MM.1S (cell line): ENCODE results near the gene THRB.

ENCODE experiments used
- DNase-seq: peaks from one replicate; pipeline ENCODE4 v3.0.0-alpha.2; 2015
- H2AFZ ChIP-seq: fragments of 300-600 bp; sonication (generic); 2 replicates; pipeline ENCODE4 v1.6.0; 2016; ENCODE audit warnings: antibody characterized with exemption, low read length
- H3F3A ChIP-seq: fragments of 300-600 bp; sonication (generic); 2 replicates; pipeline ENCODE4 v1.6.1; 2016; ENCODE audit warnings: mild to moderate bottlenecking, antibody characterized with exemption, low read length, moderate library complexity, mixed read lengths; ENCODE audit not compliant: insufficient read depth
- H3K27ac ChIP-seq: fragments of 300-600 bp; sonication (generic); 2 replicates; pipeline ENCODE4 v1.5.1; 2016; ENCODE audit warnings: mild to moderate bottlenecking, low read length
- H3K27me3 ChIP-seq: fragments of 300-600 bp; sonication (generic); replicated peaks from 2 replicates; pipeline ENCODE4 v1.6.0; 2016; ENCODE audit warnings: low read length; ENCODE audit not compliant: insufficient read depth
- H3K36me3 ChIP-seq: fragments of 300-600 bp; sonication (generic); replicated peaks from 2 replicates; pipeline ENCODE4 v1.6.1; 2016; ENCODE audit warnings: mild to moderate bottlenecking, low read length, mixed read lengths; ENCODE audit not compliant: insufficient read depth
- H3K4me1 ChIP-seq: fragments of 300-600 bp; sonication (generic); 2 replicates; pipeline ENCODE4 v1.6.1; 2016; ENCODE audit warnings: low read length, mixed read lengths
- H3K4me2 ChIP-seq: fragments of 300-600 bp; sonication (generic); 2 replicates; pipeline ENCODE4 v1.6.0; 2016; ENCODE audit warnings: low read depth, low read length
- H3K4me3 ChIP-seq: fragments of 300-600 bp; sonication (generic); 2 replicates; pipeline ENCODE4 v1.5.1; 2016; ENCODE audit warnings: low read length, mixed read lengths
- H3K79me2 ChIP-seq: fragments of 300-600 bp; sonication (generic); 2 replicates; pipeline ENCODE4 v1.6.1; 2016; ENCODE audit warnings: mixed run types, low read length, mixed read lengths
- H3K9ac ChIP-seq: fragments of 300-600 bp; sonication (generic); 2 replicates; pipeline ENCODE4 v1.6.1; 2016; ENCODE audit warnings: low read length, mixed read lengths
- H3K9me2 ChIP-seq: fragments of 300-600 bp; sonication (generic); replicated peaks from 2 replicates; pipeline ENCODE4 v1.6.1; 2016; ENCODE audit warnings: mild to moderate bottlenecking, low read length, mixed read lengths; ENCODE audit not compliant: insufficient read depth
- H3K9me3 ChIP-seq: fragments of 300-600 bp; sonication (generic); replicated peaks from 2 replicates; pipeline ENCODE4 v1.6.1; 2016; ENCODE audit warnings: mild to moderate bottlenecking, low read length, mixed read lengths; ENCODE audit not compliant: insufficient read depth
- H4K20me1 ChIP-seq: fragments of 300-600 bp; sonication (generic); 2 replicates; pipeline ENCODE4 v1.6.1; 2016; ENCODE audit warnings: mild to moderate bottlenecking, low read length, moderate library complexity, mixed read lengths; ENCODE audit not compliant: insufficient read depth
- CTCF ChIP-seq: fragments of 300-600 bp; sonication (generic); IDR thresholded peaks from 2 replicates; pipeline ENCODE4 v1.5.1; 2016; ENCODE audit warnings: antibody characterized with exemption, low read length, mixed read lengths
- EZH2 ChIP-seq: fragments of 300-600 bp; sonication (generic); optimal IDR thresholded peaks from 2 replicates; pipeline ENCODE3; 2017; ENCODE audit warnings: low read depth, mild to moderate bottlenecking, antibody characterized with exemption, low read length, mixed read lengths
- EZH2phosphoT487 ChIP-seq: fragments of 300-600 bp; sonication (generic); IDR thresholded peaks from 2 replicates; pipeline ENCODE4 v1.6.1; 2018; ENCODE audit warnings: antibody characterized with exemption, low read length

Gene THRB

GRCh38 chr3:24088782-24089181, 405.9 kb downstream of the THRB start:
- no peaks in the 10 kb centered on the region for H3K27me3 ChIP-seq
- no peaks in the 10 kb centered on the region for H3K9me2 ChIP-seq
- no peaks in the 10 kb centered on the region for H3K4me1 ChIP-seq
- no peak overlapping the region for H3K9ac ChIP-seq
- H3K9me3 ChIP-seq, result no peaks in the 10 kb centered on the region
- no peaks in the 10 kb centered on the region for H3K79me2 ChIP-seq
- H3K4me2 ChIP-seq, result no peak overlapping the region
- no peak overlapping the region for H3K4me3 ChIP-seq
- H3K36me3 ChIP-seq, result no peaks in the 10 kb centered on the region
- no peak overlapping the region for H2AFZ ChIP-seq
- no peak overlapping the region for H3K27ac ChIP-seq
- DNase-seq, result peak; percentile 18
- TF ChIP-seq EZH2 (no peak), CTCF (peak; percentile 44)
- no peaks in the 10 kb centered on the region for H3F3A ChIP-seq
- H4K20me1 ChIP-seq, result no peaks in the 10 kb centered on the region

GRCh38 chr3:24087469-24087868, 407.2 kb downstream of the THRB start:
- Histone ChIP-seq H3K4me1 (no peaks in the 10 kb centered on the region), H3K36me3 (no peaks in the 10 kb centered on the region), H3K9me3 (no peaks in the 10 kb centered on the region), H3K9me2 (no peaks in the 10 kb centered on the region), H3K27ac (no peak overlapping the region), H2AFZ (no peak overlapping the region), H3F3A (no peaks in the 10 kb centered on the region), H3K79me2 (no peaks in the 10 kb centered on the region), H4K20me1 (no peaks in the 10 kb centered on the region), H3K4me3 (no peak overlapping the region), H3K4me2 (no peak overlapping the region), H3K9ac (no peak overlapping the region), H3K27me3 (no peaks in the 10 kb centered on the region)
- DNase-seq, result no peak
- TF ChIP-seq EZH2phosphoT487 (no peak), EZH2 (no peak), CTCF (no peak)

GRCh38 chr3:24086617-24087404, 407.8 kb downstream of the THRB start:
- TF ChIP-seq EZH2phosphoT487 (no peak), CTCF (no peak), EZH2 (no peak)
- Histone ChIP-seq H3K4me1 (no peaks in the 10 kb centered on the region), H3K4me2 (no peak overlapping the region), H3K9me3 (no peaks in the 10 kb centered on the region), H2AFZ (no peak overlapping the region), H3K9me2 (no peaks in the 10 kb centered on the region), H3K27ac (no peak overlapping the region), H4K20me1 (no peaks in the 10 kb centered on the region), H3K36me3 (no peaks in the 10 kb centered on the region), H3F3A (no peaks in the 10 kb centered on the region), H3K9ac (no peak overlapping the region), H3K27me3 (no peaks in the 10 kb centered on the region), H3K79me2 (no peaks in the 10 kb centered on the region), H3K4me3 (no peak overlapping the region)
- DNase-seq, result no peak
